Measurements from ENCODE around the gene PIK3CA. TPM values are rescaled to one million over a fixed set of nuclear protein-coding genes. Genes with fewer than 3 reads are reported as not detected.

PIK3CA gene
- total RNA-seq, 6 experiments from 2014 or later = 6.5 to 13.1 (median 11.2) TPM

GRCh38 chr3:179223548-179223947 lies 75.4 kb downstream of the PIK3CA start:
- no peak overlapping the region for H3K27ac ChIP-seq
- no peaks in the 10 kb centered on the region for H3K27me3 ChIP-seq
- no peak for TF ChIP-seq CTCF (IDR thresholded peaks at IDR 0.05)
- TF ChIP-seq POLR2A (IDR thresholded peaks at IDR 0.05) = no peak
- ATAC-seq = no peak
- intact Hi-C loops (cut with DNase I) = no loop called here
- H3K9me3 ChIP-seq = no peaks in the 10 kb centered on the region
- no peak overlapping the region for H3K4me3 ChIP-seq
- no peaks in the 10 kb centered on the region for H3K4me1 ChIP-seq
- DNase-seq = no peak
- H3K36me3 ChIP-seq = peaks cover 0 to 4% (median 1%) of the 10 kb centered on the region in 4 donors
- WGBS (ENCODE audit: insufficient coverage, low coverage, low lambda C conversion rate, missing lambda C conversion rate) = 60% methylated on average over 2 of the region's 2 CpGs

GRCh38 chr3:179224584-179224983 lies 76.4 kb downstream of the PIK3CA start:
- intact Hi-C loops (cut with DNase I) = no loop called here
- Histone ChIP-seq H3K4me3 (no peak overlapping the region), H3K36me3 (peaks cover 0 to 2% (median 0%) of the 10 kb centered on the region in 4 donors), H3K9me3 (no peaks in the 10 kb centered on the region), H3K27ac (no peak overlapping the region), H3K27me3 (no peaks in the 10 kb centered on the region), H3K4me1 (no peaks in the 10 kb centered on the region)
- no peak for ATAC-seq
- WGBS (ENCODE audit: insufficient coverage, low coverage, low lambda C conversion rate, missing lambda C conversion rate) = 85% methylated on average over 1 of the region's 1 CpG
- no peak for DNase-seq
- TF ChIP-seq CTCF (IDR thresholded peaks at IDR 0.05) (no peak), POLR2A (IDR thresholded peaks at IDR 0.05) (no peak)

GRCh38 chr3:179227349-179227748 lies 79.2 kb downstream of the PIK3CA start:
- no peak for ATAC-seq
- intact Hi-C loops (cut with DNase I) = no loop called here

GRCh38 chr3:179229177-179229576 lies 81.0 kb downstream of the PIK3CA start:
- DNase-seq (no peak), ATAC-seq (no peak)
- no peak overlapping the region for H3K4me3 ChIP-seq
- H3K27me3 ChIP-seq = no peaks in the 10 kb centered on the region
- H3K9me3 ChIP-seq = no peaks in the 10 kb centered on the region
- no peak overlapping the region for H3K27ac ChIP-seq
- 85% methylated on average over 5 of the region's 5 CpGs for WGBS (ENCODE audit: insufficient coverage, low coverage, low lambda C conversion rate, missing lambda C conversion rate)
- H3K36me3 ChIP-seq = peaks cover 0 to 13% (median 4%) of the 10 kb centered on the region in 4 donors
- no peaks in the 10 kb centered on the region for H3K4me1 ChIP-seq
- TF ChIP-seq CTCF (IDR thresholded peaks at IDR 0.05) (no peak), POLR2A (IDR thresholded peaks at IDR 0.05) (no peak)
- intact Hi-C loops (cut with DNase I) = no loop called here

More at GRCh38 chr3:179227349-179227748, 79.2 kb downstream of the PIK3CA start:
- Histone ChIP-seq H3K4me3 (no peak overlapping the region), H3K36me3 (peaks cover 0 to 9% (median 4%) of the 10 kb centered on the region in 4 donors), H3K9me3 (no peaks in the 10 kb centered on the region), H3K27ac (no peak overlapping the region), H3K27me3 (no peaks in the 10 kb centered on the region), H3K4me1 (no peaks in the 10 kb centered on the region)
- WGBS (ENCODE audit: insufficient coverage, low coverage, low lambda C conversion rate, missing lambda C conversion rate) = 84% methylated on average over 3 of the region's 3 CpGs
- TF ChIP-seq CTCF (IDR thresholded peaks at IDR 0.05) (no peak), POLR2A (IDR thresholded peaks at IDR 0.05) (no peak)
- DNase-seq = no peak

GRCh38 chr3:179233043-179233442 lies 84.9 kb downstream of the PIK3CA start:
- H3K9me3 ChIP-seq = no peaks in the 10 kb centered on the region
- H3K27me3 ChIP-seq = no peaks in the 10 kb centered on the region
- no peak overlapping the region for H3K27ac ChIP-seq
- WGBS (ENCODE audit: insufficient coverage, low coverage, low lambda C conversion rate, missing lambda C conversion rate) = 87% methylated on average over 3 of the region's 3 CpGs
- H3K4me1 ChIP-seq = no peaks in the 10 kb centered on the region
- no peak for TF ChIP-seq POLR2A (IDR thresholded peaks at IDR 0.05)
- TF ChIP-seq CTCF (IDR thresholded peaks at IDR 0.05) = no peak
- intact Hi-C loops (cut with DNase I) = no loop called here
- DNase-seq (no peak), ATAC-seq (no peak)
- H3K4me3 ChIP-seq = no peak overlapping the region
- peaks cover 0 to 17% (median 6%) of the 10 kb centered on the region in 4 donors for H3K36me3 ChIP-seq
